OCI-LY1 (cell line): ENCODE measurements around the gene HECTD1.

Source experiments
- CTCF ChIP-seq: fragments of 200-600 bp; sonication (generic), shearing (Covaris generic); IDR thresholded peaks from 2 replicates; pipeline ENCODE4 v1.5.1; 2017; ENCODE audit warnings: mild to moderate bottlenecking, antibody characterized with exemption, low read length, moderate library complexity, mixed read lengths
- EZH2 ChIP-seq: fragments of 200-600 bp; sonication (generic), shearing (Covaris generic); IDR thresholded peaks from 2 replicates; pipeline ENCODE4 v1.8.0; 2017; ENCODE audit warnings: borderline replicate concordance, mixed run types, mild to moderate bottlenecking, antibody characterized with exemption, low read length, moderate library complexity, mixed read lengths

DNA sequence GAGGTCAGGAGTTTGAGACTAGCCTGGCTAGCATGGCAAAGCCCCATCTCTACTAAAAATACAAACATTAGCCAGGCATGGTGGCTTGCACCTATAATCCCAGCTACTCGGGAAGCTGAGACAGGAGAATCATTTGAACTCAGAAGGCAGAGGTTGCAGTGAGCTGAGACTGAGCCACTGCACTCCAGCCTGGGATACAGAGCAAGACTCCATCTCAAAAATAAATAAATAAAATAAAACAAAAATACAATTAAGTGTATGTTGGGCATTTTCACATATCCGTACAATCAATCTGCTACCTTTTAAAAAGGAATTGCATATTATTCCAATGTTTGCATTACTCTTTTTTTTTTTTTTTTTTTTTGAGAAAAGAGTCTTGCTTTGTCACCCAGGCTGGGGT, 47.7 kb upstream of the HECTD1 start:
- TF ChIP-seq CTCF, result no peak
- no peak for TF ChIP-seq EZH2
